ENCODE measurements around the gene VSTM1.

Gene VSTM1

DNA sequence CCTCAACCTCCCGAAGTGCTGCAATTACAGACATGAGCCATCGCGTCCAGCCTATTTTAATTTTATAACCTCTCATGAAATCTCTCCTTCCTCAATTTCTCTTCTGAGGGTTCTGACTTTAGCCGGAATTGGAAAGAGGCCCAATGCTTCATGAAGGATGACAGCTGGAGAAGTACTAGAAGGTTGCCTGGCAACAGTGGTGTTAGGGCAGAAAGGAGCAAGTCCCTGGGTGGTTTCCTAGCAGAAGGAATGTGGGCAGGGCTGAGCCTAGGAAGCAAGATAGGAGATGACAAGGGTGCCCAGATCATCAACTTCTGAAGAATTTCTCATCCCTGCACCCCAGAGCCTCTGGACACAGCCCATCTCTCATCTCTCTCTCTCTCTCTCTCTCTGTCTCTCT lies 46.4 kb downstream of the VSTM1 start:
- FAIRE-seq: no peak

DNA sequence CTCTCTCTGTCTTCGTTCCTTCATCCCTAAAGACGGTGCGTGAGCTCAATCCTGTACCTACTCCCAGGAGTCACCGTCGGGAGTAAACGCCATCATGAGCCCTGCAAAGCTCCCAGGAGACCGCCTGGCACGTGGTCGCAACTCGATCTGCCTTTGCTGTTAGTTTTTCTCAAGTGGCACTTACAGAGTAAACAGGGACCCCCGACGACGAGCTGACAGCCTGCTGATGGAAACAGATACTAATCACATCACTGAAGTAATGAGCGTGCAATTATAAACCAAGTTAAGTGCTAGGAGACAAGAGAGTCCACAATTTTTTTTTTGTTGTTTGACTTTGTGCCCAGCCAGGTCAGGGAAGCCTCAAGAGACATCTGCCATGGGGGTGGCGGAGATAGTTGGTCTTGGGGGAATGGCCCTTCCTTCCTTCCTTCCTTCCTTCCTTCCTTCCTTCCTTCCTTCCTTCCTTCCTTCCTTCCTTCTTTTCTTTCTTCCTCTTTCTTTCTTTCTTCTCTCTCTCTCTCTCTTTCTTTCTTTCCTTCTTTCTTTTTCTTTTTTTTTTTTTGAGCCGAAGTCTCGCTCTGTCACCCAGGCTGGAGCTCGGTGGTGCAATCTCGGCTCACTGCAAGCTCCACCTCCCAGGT lies 48.7 kb downstream of the VSTM1 start:
- DNase-seq (ENCODE audit: extremely low spot score, insufficient read length, low read depth): no peak
- FAIRE-seq: no peak

More for the DNA sequence above, 46.4 kb downstream of the VSTM1 start:
- no peak for DNase-seq (ENCODE audit: extremely low spot score, insufficient read length, low read depth)

DNA sequence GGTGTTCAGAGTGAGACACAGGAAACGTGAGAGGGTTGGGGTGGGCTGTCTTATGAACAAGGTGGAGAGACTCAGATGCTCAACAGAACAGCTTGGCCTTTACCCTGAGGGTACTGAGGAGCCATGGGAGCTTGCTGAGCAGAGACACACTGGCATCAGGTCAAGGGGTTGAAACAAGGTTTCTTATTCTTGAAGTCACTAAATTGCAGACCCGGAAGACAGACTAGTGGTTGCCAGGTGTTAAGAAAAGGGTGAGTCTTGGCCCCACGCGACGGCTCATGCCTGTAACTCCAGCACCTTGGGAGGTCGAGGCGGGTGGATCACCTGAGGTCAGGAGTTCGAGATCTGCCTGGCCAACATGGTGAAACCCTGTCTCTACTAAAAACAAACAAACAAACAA lies 49.8 kb downstream of the VSTM1 start:
- DNase-seq (ENCODE audit: extremely low spot score, insufficient read length, low read depth): no peak
- FAIRE-seq: no peak

DNA sequence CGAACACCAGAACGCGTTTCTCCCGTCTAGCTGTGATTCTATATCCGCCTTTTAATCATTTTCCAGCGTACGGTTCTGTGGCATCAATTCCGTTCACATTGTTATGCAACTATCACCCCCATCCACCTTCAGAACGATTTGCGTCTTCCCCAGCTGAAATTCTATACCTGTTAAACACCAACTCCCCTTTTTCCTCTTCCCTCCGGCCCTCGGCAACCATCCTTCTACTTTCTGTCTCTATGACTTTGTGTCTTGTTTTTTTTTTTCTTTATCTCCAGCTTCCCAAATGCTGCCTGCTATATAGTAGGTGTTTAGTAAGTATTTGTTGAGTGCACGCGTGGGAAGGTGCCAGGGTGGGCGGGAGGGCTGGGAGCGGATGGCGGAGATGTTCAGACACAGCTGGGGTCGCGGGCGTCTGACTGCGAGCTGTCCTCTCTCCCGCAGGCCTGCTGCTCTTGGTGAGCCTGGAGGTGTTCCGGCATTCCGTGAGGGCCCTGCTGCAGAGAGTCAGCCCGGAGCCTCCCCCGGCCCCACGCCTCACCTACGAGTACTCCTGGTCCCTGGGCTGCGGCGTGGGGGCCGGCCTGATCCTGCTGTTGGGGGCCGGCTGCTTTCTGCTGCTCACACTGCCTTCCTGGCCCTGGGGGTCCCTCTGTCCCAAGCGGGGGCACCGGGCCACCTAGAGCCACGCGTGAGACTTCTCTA lies 52.0 kb downstream of the VSTM1 start:
- DNase-seq (ENCODE audit: extremely low spot score, insufficient read length, low read depth) (no peak), FAIRE-seq (no peak)

DNA sequence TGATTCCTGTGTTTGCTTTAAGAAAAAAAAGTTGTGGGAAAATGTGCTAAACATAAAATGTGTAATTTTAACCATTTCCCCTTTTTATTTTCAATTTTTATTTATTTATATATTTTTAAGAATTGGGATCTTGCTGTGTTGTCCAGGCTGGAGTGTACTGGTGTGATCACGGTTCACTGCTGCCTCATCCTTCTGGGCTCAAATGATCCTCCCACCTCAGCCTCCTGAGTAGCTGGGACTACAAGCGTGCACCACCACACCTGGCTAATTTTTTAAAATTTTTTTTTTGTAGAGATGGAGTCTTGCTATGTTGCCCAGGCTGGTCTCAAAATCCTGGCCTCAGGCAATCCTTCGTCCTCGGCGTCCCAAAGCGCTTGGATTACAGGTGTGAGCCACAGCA lies 53.2 kb downstream of the VSTM1 start:
- FAIRE-seq (no peak), DNase-seq (ENCODE audit: extremely low spot score, insufficient read length, low read depth) (no peak)

DNA sequence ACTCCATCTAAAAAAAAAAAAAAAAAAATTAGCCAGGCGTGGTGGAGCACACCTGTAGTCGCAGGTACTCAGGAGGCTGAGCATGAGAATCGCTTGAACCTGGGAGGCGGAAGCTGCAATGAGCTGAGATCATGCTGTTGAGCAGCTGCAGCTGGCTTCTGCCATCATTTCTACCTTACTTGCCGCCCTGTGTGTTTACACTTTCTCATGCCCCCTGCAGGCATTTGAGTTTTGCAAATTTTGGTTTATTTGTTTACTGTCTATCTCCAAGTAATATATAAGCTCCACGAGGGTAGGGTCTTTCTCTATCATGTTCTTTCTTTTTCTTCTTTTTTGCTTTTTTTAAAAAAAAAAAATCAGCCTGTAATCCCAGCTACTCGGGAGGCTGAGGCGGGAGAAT lies 54.3 kb downstream of the VSTM1 start:
- FAIRE-seq: no peak
- DNase-seq (ENCODE audit: extremely low spot score, insufficient read length, low read depth): no peak

DNA sequence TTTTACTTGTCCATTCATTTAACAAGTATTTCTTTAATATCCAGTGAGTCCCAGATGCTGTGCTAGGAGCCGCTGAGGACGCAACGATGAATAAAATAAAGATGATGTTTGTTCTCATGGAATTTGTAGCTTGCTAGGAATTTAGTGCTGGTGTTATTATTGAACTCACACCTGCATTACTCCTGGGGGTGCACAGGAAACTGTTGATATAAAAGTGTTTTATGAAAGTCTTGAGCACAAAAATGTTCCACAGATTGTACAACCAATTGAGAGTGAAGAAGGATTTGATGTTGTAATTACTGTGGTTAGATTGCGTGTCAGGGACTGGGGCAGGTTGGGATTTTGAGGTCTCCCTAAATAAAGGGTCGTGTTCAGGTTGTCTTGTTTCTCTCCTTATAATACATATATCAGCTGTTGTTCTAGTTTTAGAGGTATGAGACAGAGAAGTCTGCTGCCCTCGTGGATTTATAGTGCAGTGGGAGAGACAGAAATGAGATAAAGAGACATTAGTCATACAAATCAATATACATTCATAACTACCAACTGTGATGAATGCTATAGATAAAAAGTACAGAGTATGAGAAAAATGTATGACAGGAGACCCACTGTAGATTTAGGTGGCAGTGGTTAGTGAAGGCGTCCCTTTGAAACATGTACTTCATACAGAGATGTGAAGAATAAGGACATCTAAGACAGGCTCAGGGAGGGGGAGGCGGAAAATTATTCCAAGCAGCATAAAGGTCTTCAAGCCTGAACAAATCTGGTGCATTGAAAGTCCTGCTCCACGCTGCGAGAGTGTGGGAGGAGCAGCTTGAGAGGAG lies 61.0 kb downstream of the VSTM1 start:
- FAIRE-seq (no peak), DNase-seq (ENCODE audit: extremely low spot score, insufficient read length, low read depth) (no peak)

DNA sequence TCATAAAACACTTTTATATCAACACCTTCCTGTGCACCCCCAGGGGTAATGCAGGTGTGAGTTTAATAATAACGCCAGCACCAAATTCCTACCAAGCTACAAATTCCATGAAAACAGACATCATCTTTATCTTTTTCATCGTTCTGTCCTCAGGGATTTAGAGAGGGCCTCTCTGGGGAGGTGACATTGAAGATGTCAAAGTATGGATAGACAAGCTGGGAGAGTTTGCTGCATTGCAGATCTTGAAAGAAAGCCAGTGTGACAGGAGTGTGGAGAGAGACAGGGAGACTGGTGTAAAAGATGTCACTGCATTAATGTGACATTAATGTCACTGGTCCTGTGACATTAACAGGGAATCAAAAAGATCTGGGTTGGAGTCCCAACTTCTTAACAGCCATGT lies 62.2 kb downstream of the VSTM1 start:
- DNase-seq (ENCODE audit: extremely low spot score, insufficient read length, low read depth): no peak
- FAIRE-seq: no peak

DNA sequence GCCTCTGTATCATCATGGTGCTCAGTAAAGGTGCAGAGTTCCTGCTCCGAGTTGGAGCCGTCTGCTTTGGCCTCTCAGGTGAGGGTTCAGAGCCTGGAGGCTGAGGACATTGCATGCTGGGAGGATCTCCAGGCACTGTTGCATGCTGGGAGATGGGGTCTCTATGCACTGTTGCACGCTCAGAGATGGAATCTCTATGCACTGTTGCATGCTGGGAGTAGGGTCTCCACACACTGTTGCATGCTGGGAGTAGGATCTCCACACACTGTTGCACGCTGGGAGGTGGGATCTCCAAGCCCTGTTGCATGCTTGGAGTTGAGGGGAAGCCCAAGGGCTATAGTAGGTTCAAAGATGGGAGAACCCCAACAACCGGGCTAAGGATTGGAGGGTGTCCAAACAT lies 64.0 kb downstream of the VSTM1 start:
- FAIRE-seq: no peak
- no peak for DNase-seq (ENCODE audit: extremely low spot score, insufficient read length, low read depth)

DNA sequence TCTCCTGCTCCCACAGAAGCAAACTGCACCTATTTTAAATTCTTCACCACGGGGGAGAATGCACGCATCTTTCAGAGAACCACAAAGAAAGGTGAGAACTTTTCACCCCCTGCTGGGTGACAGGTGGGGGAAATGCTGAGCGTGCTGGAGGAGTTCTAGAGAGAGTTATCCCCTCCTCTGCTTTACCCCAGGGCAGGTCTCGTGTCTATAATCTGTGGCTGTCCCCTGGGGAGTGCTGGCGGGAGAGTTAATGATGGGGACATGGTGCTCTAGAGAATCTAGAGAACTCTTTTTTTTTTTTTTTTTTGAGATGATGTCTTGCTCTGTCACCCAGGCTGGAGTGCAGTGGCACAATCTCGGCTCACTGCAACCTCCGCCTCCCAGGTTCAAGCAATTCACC lies 65.5 kb downstream of the VSTM1 start:
- DNase-seq (ENCODE audit: extremely low spot score, insufficient read length, low read depth) (no peak), FAIRE-seq (no peak)

DNA sequence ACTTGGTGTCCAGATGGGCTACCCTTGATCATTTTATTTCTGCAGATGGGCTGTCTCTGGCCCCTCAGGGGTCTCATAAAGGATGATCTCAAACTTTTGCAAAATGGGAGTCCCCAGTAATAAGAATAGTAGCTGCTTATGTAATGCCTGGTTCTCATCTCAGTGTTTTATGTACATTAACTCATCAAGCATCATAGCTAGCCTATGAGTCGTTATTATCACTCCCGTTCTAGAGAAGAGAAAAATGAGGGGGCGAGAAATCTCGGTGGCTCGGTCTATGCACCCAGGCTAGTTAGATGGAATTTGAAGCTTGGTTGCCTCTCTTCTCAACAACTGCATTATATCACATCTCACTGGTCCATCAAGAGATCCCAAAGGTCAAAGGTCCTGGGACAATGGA lies 68.9 kb downstream of the VSTM1 start:
- FAIRE-seq (no peak), DNase-seq (ENCODE audit: extremely low spot score, insufficient read length, low read depth) (no peak)

DNA sequence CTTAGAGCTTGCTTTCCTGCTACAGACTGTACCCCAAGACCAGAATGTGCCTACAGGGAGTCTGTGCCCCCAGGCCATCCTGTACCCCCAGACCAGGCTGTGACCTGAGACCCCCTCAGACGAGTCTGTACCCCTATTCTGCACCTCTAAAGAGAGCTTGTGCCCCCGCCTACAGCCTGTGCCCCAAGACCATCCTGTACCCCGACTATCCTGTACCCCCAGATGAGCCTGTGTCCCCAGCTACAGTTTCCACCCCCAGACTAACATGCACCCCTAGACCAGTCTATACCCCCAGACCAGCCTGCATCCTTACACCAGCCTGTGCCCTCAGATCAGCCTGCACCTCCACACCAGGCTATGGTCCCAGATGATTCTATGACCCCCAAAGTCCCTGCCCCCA lies 70.2 kb downstream of the VSTM1 start:
- DNase-seq (ENCODE audit: extremely low spot score, insufficient read length, low read depth): no peak
- no peak for FAIRE-seq

DNA sequence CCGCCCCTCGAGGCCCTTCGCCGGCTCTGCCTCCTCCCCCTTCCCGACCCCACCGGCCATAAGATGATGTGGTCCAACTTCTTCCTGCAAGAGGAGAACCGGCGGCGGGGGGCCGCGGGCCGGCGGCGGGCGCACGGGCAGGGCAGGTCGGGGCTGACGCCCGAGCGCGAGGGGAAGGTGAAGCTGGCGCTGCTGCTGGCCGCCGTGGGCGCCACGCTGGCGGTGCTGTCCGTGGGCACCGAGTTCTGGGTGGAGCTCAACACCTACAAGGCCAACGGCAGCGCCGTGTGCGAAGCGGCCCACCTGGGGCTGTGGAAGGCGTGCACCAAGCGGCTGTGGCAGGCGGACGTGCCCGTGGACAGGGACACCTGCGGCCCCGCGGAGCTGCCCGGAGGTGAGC lies 70.9 kb downstream of the VSTM1 start:
- no peak for DNase-seq (ENCODE audit: extremely low spot score, insufficient read length, low read depth)
- no peak for FAIRE-seq

DNA sequence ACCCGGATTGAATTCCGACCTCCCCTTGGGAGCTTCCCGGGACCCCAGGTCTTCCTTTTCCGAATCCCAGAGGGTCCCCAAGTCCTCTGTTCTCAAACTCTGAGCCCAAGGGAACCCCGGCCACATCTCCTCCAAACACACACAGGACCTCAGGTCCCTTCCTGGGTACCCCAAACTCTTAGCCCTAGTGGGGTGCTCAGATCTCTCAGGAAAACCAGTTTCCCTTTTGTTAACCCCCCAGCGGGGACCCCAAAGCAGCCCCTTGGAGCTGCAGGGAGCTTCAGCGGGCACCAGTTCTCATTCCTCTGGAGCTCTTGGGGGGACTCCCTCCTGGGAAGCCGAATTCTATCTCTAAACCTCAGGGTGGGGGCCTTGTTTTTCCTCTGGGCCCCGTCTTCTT lies 71.5 kb downstream of the VSTM1 start:
- no peak for FAIRE-seq
- no peak for DNase-seq (ENCODE audit: extremely low spot score, insufficient read length, low read depth)

DNA sequence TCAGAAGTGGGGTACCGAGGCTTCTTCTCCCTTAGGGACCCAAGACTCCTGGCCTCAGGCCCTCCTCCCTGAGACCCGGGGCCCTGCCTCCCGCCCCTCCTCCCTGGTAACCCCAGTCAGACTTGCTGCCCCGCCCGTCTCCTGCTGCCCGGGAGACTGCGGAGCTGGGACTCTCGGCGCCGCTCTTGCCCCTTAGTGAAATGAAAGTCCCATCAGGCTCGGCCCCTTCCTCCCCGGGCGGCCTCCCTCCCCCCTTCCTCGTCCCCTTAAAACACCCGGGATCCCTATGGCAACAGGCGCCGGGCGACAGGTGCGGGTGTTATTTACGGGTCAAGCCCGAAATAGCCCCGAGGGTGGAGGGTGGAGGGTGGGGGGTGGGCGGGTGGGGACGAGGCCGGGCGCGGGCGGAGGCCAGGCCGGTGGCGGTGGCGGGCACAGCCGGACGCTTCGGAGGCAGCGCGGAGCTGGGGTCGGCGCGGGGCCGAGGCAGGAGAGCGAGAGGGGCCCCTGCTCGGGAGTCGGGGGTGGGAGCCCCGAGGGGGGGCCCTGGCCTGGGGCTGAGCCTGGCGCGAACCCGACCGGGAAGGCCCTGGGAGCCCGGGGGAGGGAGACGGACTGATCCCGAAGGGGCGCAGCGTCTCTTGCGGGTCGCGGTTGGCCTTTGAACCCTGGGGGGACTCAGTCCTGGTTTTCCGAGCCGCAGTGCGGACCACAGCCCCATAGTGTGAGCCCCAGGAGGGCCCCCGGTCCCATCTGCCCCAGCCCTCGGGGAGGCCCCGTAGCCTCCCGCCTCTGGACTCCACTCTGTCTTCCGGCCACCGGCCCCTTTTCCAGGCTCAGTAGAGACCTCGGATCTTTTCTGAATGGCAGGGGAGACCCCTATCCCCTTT lies 72.2 kb downstream of the VSTM1 start, which contains the start of gene CACNG6:
CACNG6 (plus strand) TSS at position 414 of the 890 bp plus-strand sequence. CDS start 1,241 bp downstream, outside the sequence.
- DNase-seq (ENCODE audit: extremely low spot score, insufficient read length, low read depth) (no peak), FAIRE-seq (no peak)

All from GM18507 (cell line).